Fibroblast of lung (primary cell): Measurements from ENCODE around the gene ANO4.

Experiments
- EZH2 ChIP-seq: IDR thresholded peaks from 2 replicates; pipeline ENCODE4 v1.5.1; 2012; ENCODE audit warnings: low read length, control low read depth, mild to moderate bottlenecking; ENCODE audit errors: missing control alignments
- TF ChIP-seq, protein P1 (sequence below), 2 donors: IDR thresholded peaks in 1 of 2; conservative IDR thresholded peaks in 1 of 2; 1 replicate in 1 of 2; 2 replicates in 1 of 2; pipeline ENCODE4 v1.5.1; 2011 to 2012; ENCODE audit warnings: low read length in 2 of 2, control low read depth in 1 of 2, inconsistent platforms in 1 of 2, low read depth in 1 of 2, mild to moderate bottlenecking in 1 of 2

DNA sequence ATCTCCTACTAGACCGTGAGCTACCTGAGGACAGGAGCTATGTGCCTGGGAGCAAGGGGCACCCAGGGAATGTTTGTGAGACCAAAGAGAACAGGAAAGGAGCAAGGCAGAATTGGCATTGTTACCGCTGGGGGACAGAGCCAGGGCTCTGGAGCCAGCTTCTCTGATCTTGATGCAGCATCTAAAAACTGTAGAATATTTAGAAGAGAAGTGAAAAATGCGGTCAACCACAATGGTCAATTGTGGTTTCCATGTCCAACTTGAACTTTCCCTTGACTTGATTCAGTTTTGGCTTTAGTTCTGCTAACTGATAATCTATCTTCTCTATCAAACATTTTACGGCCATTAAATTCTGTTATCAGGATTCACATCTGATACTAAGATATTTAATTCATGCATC, 201.2 kb downstream of the ANO4 start:
- no peak for TF ChIP-seq EZH2
- TF ChIP-seq, protein P1, sequence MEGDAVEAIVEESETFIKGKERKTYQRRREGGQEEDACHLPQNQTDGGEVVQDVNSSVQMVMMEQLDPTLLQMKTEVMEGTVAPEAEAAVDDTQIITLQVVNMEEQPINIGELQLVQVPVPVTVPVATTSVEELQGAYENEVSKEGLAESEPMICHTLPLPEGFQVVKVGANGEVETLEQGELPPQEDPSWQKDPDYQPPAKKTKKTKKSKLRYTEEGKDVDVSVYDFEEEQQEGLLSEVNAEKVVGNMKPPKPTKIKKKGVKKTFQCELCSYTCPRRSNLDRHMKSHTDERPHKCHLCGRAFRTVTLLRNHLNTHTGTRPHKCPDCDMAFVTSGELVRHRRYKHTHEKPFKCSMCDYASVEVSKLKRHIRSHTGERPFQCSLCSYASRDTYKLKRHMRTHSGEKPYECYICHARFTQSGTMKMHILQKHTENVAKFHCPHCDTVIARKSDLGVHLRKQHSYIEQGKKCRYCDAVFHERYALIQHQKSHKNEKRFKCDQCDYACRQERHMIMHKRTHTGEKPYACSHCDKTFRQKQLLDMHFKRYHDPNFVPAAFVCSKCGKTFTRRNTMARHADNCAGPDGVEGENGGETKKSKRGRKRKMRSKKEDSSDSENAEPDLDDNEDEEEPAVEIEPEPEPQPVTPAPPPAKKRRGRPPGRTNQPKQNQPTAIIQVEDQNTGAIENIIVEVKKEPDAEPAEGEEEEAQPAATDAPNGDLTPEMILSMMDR (conservative IDR thresholded peaks at IDR 0.05 in 1 of 2, IDR thresholded peaks at IDR 0.05 in 1 of 2; ENCODE audit: low read depth in 1 of 2, low read length in 2 of 2), result no peak
